Ectodermal cell (in vitro differentiated cells): Measurements from ENCODE around the gene APBA2.

Experiments used
- H3K27ac ChIP-seq: 2 replicates; pipeline ENCODE4 v1.7.0; 2013; ENCODE audit warnings: mild to moderate bottlenecking, low read depth, low read length; ENCODE audit not compliant: insufficient read depth, poor library complexity, severe bottlenecking
- H3K27me3 ChIP-seq: 2 replicates; pipeline ENCODE4 v1.7.0; 2013; ENCODE audit warnings: mild to moderate bottlenecking, low read length; ENCODE audit not compliant: insufficient read depth, control insufficient read depth, poor library complexity, severe bottlenecking
- H3K36me3 ChIP-seq: one replicate; pipeline ENCODE4 v1.7.0; 2013; ENCODE audit warnings: low read length; ENCODE audit not compliant: control insufficient read depth, insufficient read depth
- H3K4me1 ChIP-seq: one replicate; pipeline ENCODE4 v1.7.0; 2013; ENCODE audit warnings: low read length; ENCODE audit not compliant: control insufficient read depth, insufficient read depth
- H3K4me3 ChIP-seq: 2 replicates; pipeline ENCODE4 v1.7.0; 2013; ENCODE audit warnings: low read depth, low read length, control low read depth; ENCODE audit not compliant: insufficient read depth
- H3K9me3 ChIP-seq: 2 replicates; pipeline ENCODE4 v1.7.0; 2013; ENCODE audit warnings: mild to moderate bottlenecking, low read length, moderate library complexity; ENCODE audit not compliant: control insufficient read depth
- WGBS, 2 experiments: methylation state at CpG; one replicate each; pipeline ENCODE4 v1.1.7; 2013; ENCODE audit warnings: missing lambda C conversion rate in 2 of 2; 5-methylcytosine and 5-hydroxymethylcytosine counted together

The APBA2 gene

DNA sequence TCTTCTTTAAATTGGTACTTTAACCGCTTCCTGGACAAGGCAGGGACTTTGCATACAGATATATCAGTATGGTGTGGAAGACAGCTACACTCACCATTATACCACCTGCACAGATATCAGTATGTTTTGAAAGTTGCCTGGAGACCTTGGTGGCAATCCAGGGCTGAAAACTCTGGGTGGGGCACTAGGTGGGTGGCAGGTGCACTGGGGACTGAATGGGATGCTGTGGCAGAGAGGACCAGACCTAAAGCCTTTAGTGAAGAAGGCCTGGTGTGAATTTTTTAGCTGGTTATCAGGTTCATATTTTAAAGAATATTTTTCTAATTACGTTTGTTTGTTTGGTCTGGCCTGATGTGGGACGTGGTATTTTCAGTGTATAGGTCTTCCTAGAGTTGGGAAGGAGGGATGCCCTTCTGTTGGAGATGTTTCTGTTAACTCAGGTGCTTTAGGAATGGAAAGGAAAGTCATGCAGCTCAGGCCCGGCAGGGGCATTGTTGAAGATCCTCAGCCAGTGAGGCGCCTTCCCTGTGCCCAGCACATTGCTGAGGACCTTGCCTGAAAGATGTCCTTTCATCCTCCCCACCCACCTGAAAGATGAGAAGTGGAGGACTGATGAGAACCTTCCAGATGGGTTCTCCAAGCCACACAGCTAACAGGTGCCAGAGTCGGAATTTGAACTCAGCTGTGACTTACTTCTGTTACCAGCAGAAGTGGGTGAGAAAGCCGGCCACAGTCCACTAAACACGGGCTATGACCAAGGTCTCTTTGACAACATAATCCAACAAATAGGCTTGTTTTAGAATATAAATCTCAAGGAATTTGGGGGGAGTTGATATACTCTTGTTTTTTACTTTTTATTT, 77.3 kb downstream of the APBA2 start:
- 93 to 98% methylated on average over 8 of the region's 8 CpGs for WGBS, 2 experiments

DNA sequence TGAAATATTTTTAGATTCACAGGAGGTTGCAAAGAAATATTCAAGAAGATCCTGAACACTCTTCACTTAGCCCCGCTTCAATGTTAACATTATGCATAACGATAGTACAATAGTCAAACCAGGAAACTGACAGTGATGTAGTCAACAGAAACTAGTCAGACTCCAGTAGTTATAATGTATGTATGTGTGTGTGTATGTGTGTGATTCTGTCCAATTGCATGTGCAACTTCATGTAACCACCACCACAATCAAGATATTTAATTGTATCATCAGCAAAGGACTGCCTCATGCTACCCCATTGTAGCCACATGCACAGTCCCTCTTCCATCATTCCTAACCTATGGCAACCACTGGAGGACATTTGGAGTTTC, 77.9 kb downstream of the APBA2 start:
- 85 to 100% methylated on average over 2 of the region's 2 CpGs for WGBS, 2 experiments
- Histone ChIP-seq H3K9me3 (no peaks in the 10 kb centered on the region), H3K27me3 (no peaks in the 10 kb centered on the region), H3K4me1 (no peaks in the 10 kb centered on the region), H3K4me3 (no peak overlapping the region), H3K27ac (no peak overlapping the region), H3K36me3 (no peaks in the 10 kb centered on the region)

More for the DNA sequence above, 77.3 kb downstream of the APBA2 start:
- no peaks in the 10 kb centered on the region for H3K4me1 ChIP-seq
- H3K4me3 ChIP-seq: no peak overlapping the region
- no peaks in the 10 kb centered on the region for H3K27me3 ChIP-seq
- H3K27ac ChIP-seq: no peak overlapping the region
- H3K9me3 ChIP-seq: no peaks in the 10 kb centered on the region
- H3K36me3 ChIP-seq: no peaks in the 10 kb centered on the region

DNA sequence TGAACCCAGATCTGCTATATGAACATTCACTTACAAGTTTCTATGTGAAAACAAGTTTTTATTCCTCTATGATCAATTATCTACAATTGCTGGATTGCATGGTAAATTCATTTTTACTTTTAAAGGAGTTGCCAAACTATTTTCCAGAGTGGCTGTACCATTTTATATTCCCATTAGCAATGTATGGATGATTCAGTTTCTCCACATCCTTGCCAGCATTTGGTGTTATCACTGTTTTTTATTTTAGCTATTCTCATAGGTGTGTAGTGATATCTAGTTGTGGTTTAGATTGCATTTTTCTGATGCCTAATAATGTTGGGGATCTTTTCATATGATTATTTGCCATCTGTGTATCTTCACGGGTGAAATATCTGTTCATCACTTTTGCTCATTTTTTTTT, 78.3 kb downstream of the APBA2 start:
- 90 to 93% methylated on average over 1 of the region's 1 CpG for WGBS, 2 experiments
- Histone ChIP-seq H3K27me3 (no peaks in the 10 kb centered on the region), H3K36me3 (no peaks in the 10 kb centered on the region), H3K4me3 (no peak overlapping the region), H3K4me1 (no peaks in the 10 kb centered on the region), H3K9me3 (no peaks in the 10 kb centered on the region), H3K27ac (no peak overlapping the region)

DNA sequence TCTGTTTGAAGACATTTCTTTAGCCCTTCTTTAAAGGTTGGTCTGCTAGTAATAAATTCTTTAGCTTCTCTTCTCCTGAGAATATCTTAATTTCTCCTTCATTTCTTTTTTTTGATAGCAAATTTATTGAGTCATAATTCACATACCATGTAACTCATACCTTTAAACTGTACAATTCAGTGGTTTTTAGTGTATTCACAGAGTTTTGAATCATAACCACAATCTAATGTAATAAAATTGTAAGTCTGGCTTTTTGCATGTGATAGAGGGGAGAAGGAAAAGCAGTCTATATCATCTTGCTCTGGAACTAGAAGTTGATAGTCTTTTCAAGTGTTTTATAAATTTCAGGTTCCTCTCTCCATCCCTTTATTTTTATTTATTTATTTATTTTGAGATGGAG, 81.3 kb downstream of the APBA2 start:
- no peaks in the 10 kb centered on the region for H3K27me3 ChIP-seq
- no peaks in the 10 kb centered on the region for H3K36me3 ChIP-seq
- H3K4me1 ChIP-seq: no peaks in the 10 kb centered on the region
- H3K27ac ChIP-seq: no peak overlapping the region
- no peak overlapping the region for H3K4me3 ChIP-seq
- H3K9me3 ChIP-seq: no peaks in the 10 kb centered on the region

DNA sequence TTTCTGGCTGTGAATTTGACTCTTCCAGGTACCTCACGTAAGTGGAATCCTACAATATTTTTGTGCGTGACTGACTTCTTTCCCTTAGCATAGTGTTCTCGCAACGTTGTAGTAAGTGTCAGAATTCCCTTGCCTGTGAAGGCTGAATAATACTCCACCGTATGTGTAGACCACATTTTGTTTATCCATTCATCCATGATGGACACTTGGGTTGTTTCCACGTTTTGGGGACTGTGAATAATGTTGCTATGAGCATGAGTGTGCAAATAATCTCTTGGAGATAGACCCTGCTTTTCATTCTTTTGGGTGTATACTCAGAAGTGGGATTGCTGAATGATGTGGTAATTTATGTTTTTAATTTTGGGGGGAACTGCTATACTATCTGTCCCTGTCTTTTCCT, 82.2 kb downstream of the APBA2 start:
- Histone ChIP-seq H3K4me3 (no peak overlapping the region), H3K36me3 (no peaks in the 10 kb centered on the region), H3K4me1 (no peaks in the 10 kb centered on the region), H3K27me3 (no peaks in the 10 kb centered on the region), H3K9me3 (no peaks in the 10 kb centered on the region), H3K27ac (no peak overlapping the region)
- 93 to 96% methylated on average over 6 of the region's 6 CpGs for WGBS, 2 experiments

DNA sequence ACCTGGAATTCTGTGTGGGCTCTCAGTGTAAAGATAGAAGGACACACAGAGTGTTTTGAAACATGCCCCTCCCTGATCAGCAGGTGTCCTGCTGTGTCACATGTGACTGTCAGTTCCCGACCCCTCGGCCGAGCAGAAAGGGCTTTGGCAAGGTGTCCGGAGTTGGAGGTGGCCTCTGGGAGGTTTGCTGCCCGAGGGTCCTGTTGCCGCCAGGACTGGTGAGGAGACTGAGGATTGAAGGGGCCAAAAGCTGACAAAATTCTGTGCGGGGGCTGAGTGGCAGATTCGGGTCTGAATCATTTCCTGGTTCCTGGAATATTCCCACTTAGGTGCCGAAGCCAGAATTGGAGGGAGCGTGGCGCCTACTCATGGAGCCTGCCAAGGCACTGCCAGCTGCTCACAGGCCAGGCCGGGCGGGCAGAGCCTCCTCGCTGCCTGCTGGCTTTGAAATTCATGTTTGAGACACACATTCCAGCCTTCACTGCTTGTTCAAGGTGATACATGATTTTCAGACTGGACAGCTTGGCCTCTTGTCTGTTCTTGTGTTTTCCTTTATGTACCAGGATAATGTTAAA, 83.8 kb downstream of the APBA2 start:
- 93 to 94% methylated on average over 14 of the region's 14 CpGs for WGBS, 2 experiments
- no peaks in the 10 kb centered on the region for H3K4me1 ChIP-seq
- H3K36me3 ChIP-seq: no peaks in the 10 kb centered on the region
- H3K9me3 ChIP-seq: no peaks in the 10 kb centered on the region
- H3K27ac ChIP-seq: no peak overlapping the region
- H3K27me3 ChIP-seq: no peaks in the 10 kb centered on the region
- no peak overlapping the region for H3K4me3 ChIP-seq

DNA sequence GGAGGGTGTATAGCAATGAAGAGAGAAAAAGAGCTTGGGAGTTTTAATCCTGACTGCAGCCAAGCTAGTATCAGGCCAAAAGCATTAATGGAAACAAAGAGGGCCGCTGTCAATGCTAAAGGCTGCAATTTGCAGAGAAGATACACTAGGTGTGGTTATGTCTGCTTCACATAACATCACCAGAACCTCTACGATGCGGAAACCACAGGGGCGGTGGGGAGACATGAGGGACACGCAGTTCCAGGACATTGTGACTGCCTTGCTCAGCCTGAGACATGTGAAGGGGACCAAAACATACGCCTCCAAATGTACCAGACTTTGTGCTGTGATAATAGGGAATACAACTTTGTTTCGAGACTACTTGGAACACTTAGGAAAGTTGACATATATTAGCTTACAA, 88.4 kb downstream of the APBA2 start:
- 96 to 97% methylated on average over 7 of the region's 7 CpGs for WGBS, 2 experiments
- Histone ChIP-seq H3K9me3 (no peaks in the 10 kb centered on the region), H3K36me3 (no peaks in the 10 kb centered on the region), H3K27ac (no peak overlapping the region), H3K4me3 (no peak overlapping the region), H3K27me3 (no peaks in the 10 kb centered on the region), H3K4me1 (peaks cover 13% of the 10 kb centered on the region)

DNA sequence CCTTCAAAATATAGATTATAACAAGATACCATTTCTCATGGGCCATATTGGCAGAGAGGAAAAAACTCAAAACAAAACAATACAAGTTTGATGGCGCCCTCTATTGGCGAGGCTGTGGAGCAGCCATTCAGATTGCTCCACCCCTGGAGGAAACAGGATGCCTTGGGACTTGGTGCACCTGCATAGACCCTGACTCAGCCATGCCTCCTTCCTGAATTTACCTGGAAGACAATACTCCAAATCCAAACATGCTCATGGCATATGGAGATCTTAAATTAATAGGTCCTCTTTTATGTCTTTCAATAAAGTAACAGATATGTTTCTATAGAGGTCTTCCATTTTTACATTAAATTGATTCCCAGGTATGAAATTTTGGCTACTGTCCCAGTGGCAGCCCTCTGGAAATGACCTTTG, 90.0 kb downstream of the APBA2 start:
- Histone ChIP-seq H3K36me3 (no peaks in the 10 kb centered on the region), H3K27me3 (no peaks in the 10 kb centered on the region), H3K27ac (no peak overlapping the region), H3K4me1 (peaks cover 17% of the 10 kb centered on the region), H3K4me3 (no peak overlapping the region), H3K9me3 (no peaks in the 10 kb centered on the region)
- WGBS, 2 experiments: 0% methylated on average over 2 of the region's 2 CpGs

DNA sequence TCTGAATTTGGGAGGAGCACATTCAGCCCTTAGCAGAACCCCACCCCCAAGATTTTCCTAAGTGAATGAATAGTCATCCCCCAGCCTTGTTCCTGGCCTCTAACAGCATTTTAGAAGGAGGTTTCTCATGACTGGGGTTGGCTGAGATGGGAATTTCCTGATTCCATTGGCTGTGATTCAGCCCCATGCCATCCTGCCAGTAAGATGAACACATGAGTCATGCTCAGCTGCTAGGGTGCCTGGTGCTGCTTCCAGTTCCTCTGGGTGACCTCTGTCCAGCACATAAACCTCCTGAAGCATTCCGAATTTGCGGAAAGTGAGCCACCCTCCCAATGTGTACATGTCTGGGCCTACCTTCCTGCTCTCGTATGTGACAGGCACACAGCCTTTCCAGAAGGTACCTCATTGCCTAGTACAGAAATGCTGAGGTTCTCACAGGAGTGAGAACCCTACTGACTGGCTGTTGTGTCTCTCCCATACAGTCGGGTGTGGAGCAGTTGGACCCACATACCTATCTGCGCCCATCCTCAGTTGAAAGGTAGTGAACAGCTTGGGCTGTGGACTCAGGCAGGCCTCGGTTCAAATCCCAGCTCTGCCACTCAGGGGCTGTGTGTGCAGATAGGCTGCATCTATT, 91.7 kb downstream of the APBA2 start:
- Histone ChIP-seq H3K9me3 (no peaks in the 10 kb centered on the region), H3K27ac (no peak overlapping the region), H3K4me1 (peaks cover 17% of the 10 kb centered on the region), H3K27me3 (no peaks in the 10 kb centered on the region), H3K4me3 (no peak overlapping the region), H3K36me3 (no peaks in the 10 kb centered on the region)
- 92 to 96% methylated on average over 6 of the region's 6 CpGs for WGBS, 2 experiments

DNA sequence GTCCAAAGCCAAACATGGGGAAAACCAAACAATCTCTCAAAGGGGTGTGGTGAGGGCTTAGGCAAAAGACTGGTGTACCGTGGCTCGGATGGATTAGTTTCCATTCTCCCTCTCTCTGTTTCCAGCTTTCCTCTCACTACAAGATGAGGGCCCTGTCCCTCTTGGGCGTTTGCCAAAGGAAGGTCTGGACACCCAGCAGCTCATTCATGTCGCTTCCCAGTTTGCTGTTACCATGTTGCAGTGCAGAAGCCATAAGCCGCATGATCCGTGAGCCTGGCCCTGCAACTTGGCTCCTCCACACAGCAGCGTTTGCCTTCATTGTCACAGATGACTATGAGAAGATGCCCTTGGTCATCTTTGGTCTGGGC, 92.2 kb downstream of the APBA2 start:
- Histone ChIP-seq H3K27ac (peak overlapping the region; percentile 28), H3K27me3 (no peaks in the 10 kb centered on the region), H3K4me3 (no peak overlapping the region), H3K9me3 (no peaks in the 10 kb centered on the region), H3K4me1 (peaks cover 17% of the 10 kb centered on the region), H3K36me3 (no peaks in the 10 kb centered on the region)
- 91 to 94% methylated on average over 7 of the region's 7 CpGs for WGBS, 2 experiments
